Effector memory CD8-positive, alpha-beta T cell (primary cell): ENCODE measurements around the gene GGA2.
A peak's percentile ranks its signal among the peaks of the same experiment; 100 is the strongest.
"Not testable (repeated sequence)": the region's sequence is repeated elsewhere in the genome, so short reads cannot be mapped to it uniquely, and the experiment has no call there.

Experiments used
- ATAC-seq: fragments of 150-1000 bp; cut with Tn5 transposase; replicated peaks from 2 replicates; pipeline ENCODE4 v1.10.0; 2021; ENCODE audit warnings: mild to moderate bottlenecking, moderate library complexity
- DNase-seq, 3 experiments: peaks; one replicate each; pipeline ENCODE4 v3.0.0; 2021
- H3K27ac Mint-ChIP-seq, 2 donors: one replicate each; pipeline ENCODE4 v1.8.0; 2022; ENCODE audit warnings: mild to moderate bottlenecking in 2 of 2, mixed read lengths in 2 of 2, moderate library complexity in 2 of 2
- H3K27me3 Mint-ChIP-seq, 2 donors: one replicate each; pipeline ENCODE4 v1.8.0; 2022; ENCODE audit warnings: mixed read lengths in 2 of 2
- H3K36me3 Mint-ChIP-seq: one replicate; pipeline ENCODE4 v1.8.0; 2022; ENCODE audit warnings: mild to moderate bottlenecking, moderate library complexity, mixed read lengths; ENCODE audit not compliant: insufficient read depth
- H3K4me1 Mint-ChIP-seq, 2 donors: one replicate each; pipeline ENCODE4 v1.8.0; 2022; ENCODE audit warnings: low read depth in 2 of 2, mixed read lengths in 2 of 2
- H3K4me3 Mint-ChIP-seq, 2 donors: one replicate each; pipeline ENCODE4 v1.8.0; 2022; ENCODE audit warnings: mild to moderate bottlenecking in 2 of 2, mixed read lengths in 2 of 2, moderate library complexity in 2 of 2
- H3K9me3 Mint-ChIP-seq, 2 donors: one replicate each; pipeline ENCODE4 v1.8.0; 2022; ENCODE audit warnings: mixed read lengths in 2 of 2
- total RNA-seq, 9 experiments: gene quantifications; one replicate each; lab custom pipeline; 2026; lab: John Stamatoyannopoulos, UW

GGA2 gene, protein sequence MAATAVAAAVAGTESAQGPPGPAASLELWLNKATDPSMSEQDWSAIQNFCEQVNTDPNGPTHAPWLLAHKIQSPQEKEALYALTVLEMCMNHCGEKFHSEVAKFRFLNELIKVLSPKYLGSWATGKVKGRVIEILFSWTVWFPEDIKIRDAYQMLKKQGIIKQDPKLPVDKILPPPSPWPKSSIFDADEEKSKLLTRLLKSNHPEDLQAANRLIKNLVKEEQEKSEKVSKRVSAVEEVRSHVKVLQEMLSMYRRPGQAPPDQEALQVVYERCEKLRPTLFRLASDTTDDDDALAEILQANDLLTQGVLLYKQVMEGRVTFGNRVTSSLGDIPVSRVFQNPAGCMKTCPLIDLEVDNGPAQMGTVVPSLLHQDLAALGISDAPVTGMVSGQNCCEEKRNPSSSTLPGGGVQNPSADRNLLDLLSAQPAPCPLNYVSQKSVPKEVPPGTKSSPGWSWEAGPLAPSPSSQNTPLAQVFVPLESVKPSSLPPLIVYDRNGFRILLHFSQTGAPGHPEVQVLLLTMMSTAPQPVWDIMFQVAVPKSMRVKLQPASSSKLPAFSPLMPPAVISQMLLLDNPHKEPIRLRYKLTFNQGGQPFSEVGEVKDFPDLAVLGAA
- total RNA-seq = 77.0 to 452 (median 212) reads per million in 9 experiments

DNA sequence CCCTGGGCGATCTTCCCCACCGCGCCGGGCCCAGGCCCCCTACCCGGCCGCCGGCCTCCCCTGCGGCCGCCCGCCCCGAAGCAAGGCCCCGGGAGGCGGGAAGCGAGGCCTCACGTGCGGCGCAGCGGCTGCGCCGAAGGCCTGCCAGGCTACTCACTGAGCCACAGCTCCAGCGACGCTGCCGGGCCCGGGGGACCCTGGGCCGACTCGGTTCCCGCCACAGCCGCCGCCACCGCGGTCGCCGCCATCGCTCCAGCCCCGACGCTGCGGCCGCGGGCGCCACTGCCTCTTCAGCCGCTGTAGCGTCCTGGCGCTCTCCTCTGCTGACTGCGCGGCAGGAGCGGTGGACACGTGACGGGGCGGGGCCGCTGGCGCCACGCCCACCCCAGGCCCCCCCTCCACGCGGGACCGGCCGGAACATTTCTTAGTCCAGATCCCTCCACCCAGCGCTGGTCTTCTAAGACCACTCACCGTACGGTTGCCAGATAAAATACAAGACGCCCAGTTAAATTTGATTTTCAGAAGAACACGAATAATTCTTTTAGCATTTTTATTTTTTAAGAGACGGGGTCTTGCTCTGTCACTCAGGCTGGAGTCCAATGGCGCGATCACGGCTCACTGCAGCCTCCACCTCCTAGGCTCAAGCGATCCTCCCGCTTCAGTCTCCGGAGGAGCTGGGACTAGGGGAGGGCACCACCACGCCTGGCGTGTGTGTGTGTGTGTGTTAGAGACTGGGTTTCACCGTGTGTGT lies at the start of gene GGA2:
Gene GGA2 (minus strand): TSS at position 331 of the 751 bp plus-strand sequence. CDS start 83 bp downstream, at position 248.
- H3K4me1 Mint-ChIP-seq = peaks cover 41 to 48% of the 10 kb centered on the region in 2 donors
- no peaks in the 10 kb centered on the region for H3K27me3 Mint-ChIP-seq
- H3K9me3 Mint-ChIP-seq = no peaks in the 10 kb centered on the region
- peak; percentile 83 for ATAC-seq
- H3K27ac Mint-ChIP-seq = peak within 1 kb of the TSS; percentile 86 to 95
- peaks cover 39% of the 10 kb centered on the region for H3K36me3 Mint-ChIP-seq
- H3K4me3 Mint-ChIP-seq = peak within 1 kb of the TSS; percentile 85 to 90
- DNase-seq = peak; percentile 65 to 70 (median 68)

DNA sequence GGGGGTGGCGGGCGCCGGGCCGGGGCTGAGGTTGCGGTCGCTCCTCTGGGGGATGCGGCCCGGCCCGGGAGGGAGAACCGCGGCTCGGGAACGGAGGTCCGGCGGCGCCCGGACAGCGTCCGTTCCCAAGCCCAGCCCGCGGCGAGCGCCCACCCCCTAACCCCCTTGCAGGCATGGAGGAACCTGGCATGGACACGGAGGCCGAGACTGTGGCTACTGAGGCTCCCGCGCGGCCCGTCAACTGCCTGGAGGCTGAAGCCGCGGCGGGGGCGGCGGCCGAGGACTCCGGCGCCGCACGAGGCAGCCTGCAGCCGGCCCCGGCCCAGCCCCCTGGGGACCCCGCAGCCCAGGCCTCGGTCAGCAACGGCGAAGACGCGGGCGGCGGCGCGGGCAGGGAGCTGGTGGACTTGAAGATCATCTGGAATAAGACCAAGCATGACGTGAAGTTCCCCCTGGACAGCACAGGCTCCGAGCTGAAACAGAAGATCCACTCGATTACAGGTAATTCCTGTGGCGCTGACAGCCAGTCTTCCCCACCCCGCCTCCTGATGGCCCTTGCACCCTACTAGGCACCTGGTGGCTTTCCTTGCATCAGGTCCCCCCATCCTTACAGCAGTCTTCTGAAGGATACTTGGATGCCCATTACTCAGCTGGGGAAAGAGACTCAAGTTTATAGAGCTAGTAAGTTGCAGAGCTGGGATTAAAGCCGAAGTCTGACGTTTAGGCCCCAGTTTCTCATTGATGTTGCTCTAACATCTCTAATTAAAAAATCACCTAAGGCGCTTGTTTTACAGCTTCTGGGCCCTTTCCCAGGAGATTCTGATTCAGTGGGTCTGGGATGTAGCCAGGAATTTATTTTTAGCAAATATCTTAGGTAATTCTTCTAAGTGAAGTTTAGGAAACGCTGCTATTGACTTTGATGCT lies 47.7 kb upstream of the GGA2 start:
- peak overlapping the region; percentile 96 for H3K4me3 Mint-ChIP-seq
- peaks cover 43% of the 10 kb centered on the region for H3K36me3 Mint-ChIP-seq
- H3K9me3 Mint-ChIP-seq = no peaks in the 10 kb centered on the region
- H3K4me1 Mint-ChIP-seq = peaks cover 12 to 22% of the 10 kb centered on the region in 2 donors
- peak overlapping the region; percentile 97 for H3K27ac Mint-ChIP-seq
- DNase-seq = peak; percentile 2 to 17 (median 6)
- H3K27me3 Mint-ChIP-seq = no peaks in the 10 kb centered on the region
- peak; percentile 14 for ATAC-seq

DNA sequence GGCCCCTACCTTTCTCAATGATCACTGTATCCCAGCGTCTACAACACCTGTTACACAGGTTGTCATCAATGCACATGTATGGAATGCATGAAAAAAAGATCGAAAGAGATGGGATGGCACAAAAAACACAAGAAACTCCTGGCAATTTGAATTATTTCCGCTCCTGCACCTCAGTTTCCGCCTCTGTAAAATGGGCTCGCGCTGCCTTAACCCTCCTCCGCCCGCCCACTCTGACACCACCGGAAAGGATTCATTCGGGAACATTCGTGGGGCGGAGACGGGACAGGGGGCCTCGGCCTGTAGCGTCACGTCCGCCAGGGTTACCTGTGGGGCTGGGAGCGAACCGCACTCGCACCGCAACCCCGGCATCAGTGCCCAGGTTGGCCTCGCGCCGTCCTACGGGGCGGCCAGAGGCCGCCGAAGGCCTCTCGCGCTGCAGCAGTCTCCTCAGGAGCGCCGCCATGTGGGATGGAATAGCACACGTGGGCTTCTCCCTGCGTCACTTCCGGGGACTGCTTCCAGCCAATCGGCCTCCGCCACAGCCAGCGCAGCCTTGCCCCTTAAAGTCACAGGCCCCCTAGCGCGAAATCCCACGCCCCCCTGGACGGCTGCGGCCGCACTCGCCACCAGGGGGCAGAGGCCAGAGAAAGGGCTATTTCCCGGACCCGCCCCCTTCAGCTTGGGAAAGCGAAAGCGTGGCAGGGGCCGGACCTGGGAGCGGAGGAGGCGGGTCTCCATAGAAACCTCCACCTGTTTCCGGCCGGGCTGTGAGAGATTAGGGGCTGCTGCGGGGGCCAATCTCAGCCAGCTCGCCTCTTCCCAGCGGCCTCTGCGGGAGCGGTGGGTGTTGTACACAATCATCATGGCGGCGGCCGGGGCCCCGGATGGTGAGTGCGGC lies 46.8 kb upstream of the GGA2 start, which contains the start of the genes EARS2 and UBFD1:
Gene EARS2 (minus strand): TSS at position 470 of the 898 bp plus-strand sequence. CDS start 7 bp downstream, at position 463.
Gene UBFD1 (plus strand): TSS at position 847 of the 898 bp plus-strand sequence. CDS start 16 bp downstream, at position 863.
- Mint-ChIP-seq H3K4me1 (peaks cover 11 to 22% of the 10 kb centered on the region in 2 donors), H3K9me3 (no peaks in the 10 kb centered on the region), H3K27ac (peak within 1 kb of the TSS; percentile 97), H3K36me3 (peaks cover 42% of the 10 kb centered on the region), H3K27me3 (no peaks in the 10 kb centered on the region), H3K4me3 (peak within 1 kb of the TSS; percentile 96)
- DNase-seq (peak; percentile 93 to 96 (median 94)), ATAC-seq (peak; percentile 89)

DNA sequence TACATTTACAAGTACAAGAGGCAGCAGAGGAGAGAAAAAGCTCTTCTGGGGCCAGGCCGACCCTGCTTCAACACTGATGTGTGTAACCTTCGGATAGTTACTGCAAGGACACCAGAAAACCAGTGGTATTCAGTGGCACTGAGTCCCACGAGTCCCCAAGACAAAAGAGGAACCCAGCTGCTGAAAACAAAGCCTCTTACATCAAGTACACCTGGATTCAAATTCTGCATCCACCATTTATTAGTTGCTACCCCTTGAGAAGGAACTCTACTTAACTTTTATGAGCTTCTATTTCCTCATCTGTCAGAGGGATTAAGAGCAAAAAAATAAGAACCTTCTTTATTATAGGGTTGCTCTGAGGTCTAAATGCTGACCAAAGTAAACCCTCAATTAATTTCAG lies 44.2 kb upstream of the GGA2 start:
- Mint-ChIP-seq H3K4me3 (no peak overlapping the region), H3K36me3 (peaks cover 54% of the 10 kb centered on the region), H3K27ac (no peak overlapping the region), H3K9me3 (no peaks in the 10 kb centered on the region), H3K4me1 (peaks cover 7 to 14% of the 10 kb centered on the region in 2 donors), H3K27me3 (no peaks in the 10 kb centered on the region)
- ATAC-seq = no peak
- no peak for DNase-seq

DNA sequence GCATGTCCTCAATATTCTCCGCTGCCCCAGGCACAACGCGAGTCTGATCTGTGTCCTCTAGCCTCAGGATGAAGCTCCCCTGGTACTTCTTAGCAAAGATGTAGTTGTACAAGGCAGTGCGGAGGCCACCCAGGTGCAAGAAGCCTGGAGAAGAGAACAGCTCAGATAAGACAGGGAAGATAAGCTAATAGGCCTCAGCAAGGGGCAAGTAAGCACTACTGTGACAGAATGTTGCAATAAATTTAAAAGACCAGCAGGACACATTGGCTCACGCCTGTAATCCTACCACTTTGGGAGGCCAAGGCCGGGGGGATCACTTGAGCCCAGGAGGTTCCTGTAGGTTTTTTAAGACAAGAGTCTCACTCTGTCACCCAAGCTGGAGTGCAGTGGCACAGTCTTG lies 41.9 kb upstream of the GGA2 start:
- no peak overlapping the region for H3K27ac Mint-ChIP-seq
- DNase-seq (no peak), ATAC-seq (no peak)
- H3K36me3 Mint-ChIP-seq = peaks cover 47% of the 10 kb centered on the region
- no peaks in the 10 kb centered on the region for H3K27me3 Mint-ChIP-seq
- H3K4me1 Mint-ChIP-seq = peaks cover 7 to 8% of the 10 kb centered on the region in 2 donors
- H3K9me3 Mint-ChIP-seq = no peaks in the 10 kb centered on the region
- no peak overlapping the region for H3K4me3 Mint-ChIP-seq

DNA sequence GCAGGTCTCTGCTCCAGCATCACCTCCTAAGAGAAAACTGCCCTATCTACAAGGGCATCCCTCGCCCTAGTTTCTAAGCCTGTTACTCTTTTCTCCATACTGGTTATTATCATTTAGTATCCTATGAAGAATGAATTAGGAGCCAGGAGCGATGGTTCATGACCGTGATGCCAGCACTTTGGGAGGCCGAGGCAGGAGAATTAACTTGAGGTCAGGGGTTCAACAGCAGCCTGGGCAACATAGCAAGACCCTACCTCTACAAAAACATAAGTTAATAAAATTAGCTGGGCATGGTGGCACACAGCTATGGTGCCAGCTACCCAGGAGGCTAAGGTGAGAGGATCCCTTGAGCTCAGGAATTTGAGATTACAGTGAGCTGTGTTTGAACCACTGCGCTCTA lies 39.6 kb upstream of the GGA2 start:
- H3K27me3 Mint-ChIP-seq = no peaks in the 10 kb centered on the region
- ATAC-seq = no peak
- no peaks in the 10 kb centered on the region for H3K9me3 Mint-ChIP-seq
- no peaks in the 10 kb centered on the region for H3K4me1 Mint-ChIP-seq
- peaks cover 42% of the 10 kb centered on the region for H3K36me3 Mint-ChIP-seq
- DNase-seq = no peak
- H3K4me3 Mint-ChIP-seq = no peak overlapping the region
- H3K27ac Mint-ChIP-seq = no peak overlapping the region

DNA sequence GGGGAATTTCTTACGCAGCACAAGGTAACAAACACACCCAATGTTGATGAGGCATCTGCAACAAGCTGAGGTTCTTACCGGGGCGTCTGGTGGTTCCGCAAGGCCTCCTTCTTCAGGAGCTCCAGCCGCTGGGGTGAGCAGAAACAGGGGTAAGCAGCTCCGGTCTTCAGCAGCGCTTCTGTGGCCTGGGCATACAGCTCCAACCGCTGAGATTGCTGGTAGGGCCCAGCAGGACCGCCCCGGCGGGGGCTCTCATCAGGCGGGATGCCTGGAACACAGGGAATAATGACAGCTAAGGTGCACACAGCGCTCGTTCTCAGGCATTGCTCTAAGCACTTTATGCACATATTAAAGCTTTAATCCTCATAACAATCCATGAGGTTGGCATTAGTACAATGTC lies 34.1 kb upstream of the GGA2 start:
- H3K4me1 Mint-ChIP-seq = no peaks in the 10 kb centered on the region
- ATAC-seq (no peak), DNase-seq (no peak)
- no peak overlapping the region for H3K4me3 Mint-ChIP-seq
- H3K27ac Mint-ChIP-seq = no peak overlapping the region
- peaks cover 46% of the 10 kb centered on the region for H3K36me3 Mint-ChIP-seq
- no peaks in the 10 kb centered on the region for H3K9me3 Mint-ChIP-seq
- no peaks in the 10 kb centered on the region for H3K27me3 Mint-ChIP-seq

DNA sequence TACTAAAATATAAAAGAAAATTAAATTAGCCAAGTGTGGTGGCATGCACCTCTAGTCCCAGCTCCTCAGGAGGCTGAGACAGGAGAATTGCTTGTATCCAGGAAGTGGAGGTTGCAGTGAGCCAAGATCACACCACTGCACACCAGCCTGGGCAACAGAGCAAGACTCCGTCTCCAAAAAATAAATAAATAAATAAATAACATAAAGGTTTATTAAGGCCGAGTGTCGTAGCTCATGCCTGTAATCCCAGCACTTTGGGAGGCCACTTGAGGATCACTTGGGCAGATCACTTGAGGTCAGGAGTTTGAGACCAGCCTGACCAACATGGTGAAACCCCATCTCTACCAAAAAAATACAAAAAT lies 30.5 kb upstream of the GGA2 start:
- not testable (repeated sequence) for H3K9me3 Mint-ChIP-seq, H3K4me3 Mint-ChIP-seq, ATAC-seq, DNase-seq, H3K27me3 Mint-ChIP-seq, H3K4me1 Mint-ChIP-seq
- H3K27ac Mint-ChIP-seq = peak overlapping the region in 1 of 2 donors; percentile 25
- peaks cover 54% of the 10 kb centered on the region for H3K36me3 Mint-ChIP-seq

DNA sequence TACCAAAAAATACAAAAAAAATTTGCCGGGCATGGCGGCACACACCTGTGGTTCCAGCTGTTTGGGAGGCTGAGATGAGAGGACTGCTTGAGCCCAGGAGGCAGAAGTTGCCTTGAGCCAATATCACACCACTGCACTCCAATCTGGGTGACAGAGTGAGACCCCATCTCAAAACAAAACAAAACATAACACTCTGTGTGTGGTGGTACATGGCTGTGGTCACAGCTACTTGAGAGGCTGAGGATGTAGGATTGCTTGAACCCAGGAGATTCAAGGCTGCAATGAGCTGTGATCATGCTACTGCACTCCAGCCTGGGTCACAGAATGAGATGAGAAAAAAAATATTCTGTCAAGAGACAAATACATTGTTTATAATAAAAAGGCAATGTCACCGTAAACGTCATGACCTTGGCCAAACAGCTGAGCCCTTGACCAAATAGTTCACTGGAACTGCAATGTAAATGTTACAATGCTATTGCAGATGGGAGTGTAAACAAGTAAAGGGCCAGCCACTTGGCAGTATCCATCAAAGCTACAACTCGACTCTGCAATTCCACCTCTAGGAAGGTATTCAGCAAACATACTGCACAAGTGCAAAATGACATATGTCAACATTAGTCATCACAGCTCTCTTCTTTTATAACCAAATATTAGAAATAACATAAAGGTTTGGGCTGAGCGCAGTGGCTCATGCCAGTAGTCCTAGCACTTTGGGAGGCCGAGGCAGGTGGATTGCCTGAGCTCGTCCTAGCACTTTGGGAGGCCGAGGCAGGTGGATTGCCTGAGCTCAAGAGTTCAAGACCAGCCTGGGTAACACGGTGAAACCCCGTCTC lies 29.9 kb upstream of the GGA2 start:
- Mint-ChIP-seq H3K36me3 (peaks cover 54% of the 10 kb centered on the region), H3K4me1 (no peaks in the 10 kb centered on the region), H3K4me3 (no peak overlapping the region), H3K27me3 (no peaks in the 10 kb centered on the region), H3K9me3 (no peaks in the 10 kb centered on the region), H3K27ac (no peak overlapping the region)
- DNase-seq = no peak
- ATAC-seq = no peak

DNA sequence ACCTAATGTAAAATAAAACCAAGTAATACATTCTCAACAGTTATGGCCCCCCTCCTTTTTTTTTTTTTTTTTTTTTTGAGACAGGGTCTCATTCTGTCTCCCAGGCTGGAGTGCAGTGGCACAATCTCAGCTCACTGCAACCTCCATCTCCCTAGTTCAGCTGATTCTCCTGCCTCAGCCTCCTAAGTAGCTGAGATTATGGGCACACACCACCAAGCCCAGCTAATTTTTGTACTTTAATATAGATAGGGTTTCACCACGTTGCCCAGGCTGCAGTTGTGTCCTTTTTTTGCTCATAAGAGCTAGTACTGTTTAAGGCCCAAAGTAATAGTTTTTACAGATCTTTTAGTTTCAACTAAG lies 28.6 kb upstream of the GGA2 start:
- Mint-ChIP-seq H3K4me3 (no peak overlapping the region), H3K9me3 (no peaks in the 10 kb centered on the region), H3K27ac (no peak overlapping the region), H3K36me3 (peaks cover 59% of the 10 kb centered on the region), H3K27me3 (no peaks in the 10 kb centered on the region), H3K4me1 (no peaks in the 10 kb centered on the region)
- ATAC-seq (no peak), DNase-seq (no peak)

DNA sequence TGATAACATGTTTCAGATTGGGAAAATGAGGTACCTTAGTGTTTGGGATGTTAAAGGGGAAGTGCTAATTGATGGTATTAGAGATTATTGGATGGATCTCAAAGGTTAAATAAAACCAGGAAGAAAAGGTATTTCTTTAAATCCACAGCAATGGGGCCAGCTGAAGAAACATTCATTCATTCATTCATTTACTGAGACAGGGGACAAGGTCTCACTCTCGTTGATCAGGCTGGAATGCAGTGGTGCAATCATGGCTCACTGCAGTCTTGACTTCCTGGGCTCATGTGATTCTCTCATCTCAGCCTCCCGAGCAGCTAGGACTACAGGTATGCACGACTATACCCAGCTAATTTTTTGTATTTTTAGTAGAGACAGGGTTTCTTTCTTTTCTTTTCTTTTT lies 27.1 kb upstream of the GGA2 start:
- no peaks in the 10 kb centered on the region for H3K9me3 Mint-ChIP-seq
- H3K27me3 Mint-ChIP-seq = no peaks in the 10 kb centered on the region
- no peaks in the 10 kb centered on the region for H3K4me1 Mint-ChIP-seq
- no peak for ATAC-seq
- no peak overlapping the region for H3K27ac Mint-ChIP-seq
- no peak for DNase-seq
- peaks cover 54% of the 10 kb centered on the region for H3K36me3 Mint-ChIP-seq
- H3K4me3 Mint-ChIP-seq = no peak overlapping the region
